Fibroblast of lung (primary cell): Measurements from ENCODE around the gene GIMD1. TPM values are rescaled to one million over a fixed set of nuclear protein-coding genes. Genes with fewer than 3 reads are reported as not detected.

ENCODE experiments used
- DNase-seq, 2 donors: peaks; one replicate each; pipeline versions ENCODE4 v3.0.0 to v3.0.0-alpha.2; 2010; ENCODE audit warnings: low read depth in 2 of 2
- H2AFZ ChIP-seq: 2 replicates; pipeline ENCODE4 v1.5.1; 2012; ENCODE audit warnings: low read length, control low read depth, inconsistent platforms
- H3K27ac ChIP-seq: 2 replicates; pipeline ENCODE4 v1.5.1; 2011; ENCODE audit warnings: low read length, control low read depth; ENCODE audit not compliant: insufficient read depth
- H3K27me3 ChIP-seq: 2 replicates; pipeline ENCODE4 v1.5.1; 2011; ENCODE audit warnings: mild to moderate bottlenecking, low read length; ENCODE audit not compliant: control insufficient read depth, insufficient read depth
- H3K36me3 ChIP-seq: 2 replicates; pipeline ENCODE4 v1.5.1; 2011; ENCODE audit warnings: low read length; ENCODE audit not compliant: control insufficient read depth, insufficient read depth
- H3K4me1 ChIP-seq: 2 replicates; pipeline ENCODE4 v1.5.1; 2011; ENCODE audit warnings: low read length; ENCODE audit not compliant: control insufficient read depth, insufficient read depth; ENCODE audit errors: extremely low read depth
- H3K4me2 ChIP-seq: 2 replicates; pipeline ENCODE4 v1.5.1; 2011; ENCODE audit warnings: low read length, control low read depth; ENCODE audit not compliant: insufficient read depth; ENCODE audit errors: extremely low read depth
- H3K4me3 ChIP-seq, 4 experiments: fragments of 200-600 bp in 1 of 4; sonication (generic) in 1 of 4; replicated peaks in 1 of 4; 2 replicates each; pipeline ENCODE4 v1.5.1; 2011 to 2016; ENCODE audit warnings: low read length in 4 of 4, low read depth in 3 of 4, mild to moderate bottlenecking in 3 of 4, control low read depth in 2 of 4, inconsistent platforms in 1 of 4, mixed read lengths in 1 of 4; ENCODE audit not compliant: insufficient read depth in 1 of 4; ENCODE audit errors: control extremely low read depth in 1 of 4
- H3K79me2 ChIP-seq: 2 replicates; pipeline ENCODE4 v1.5.1; 2012; ENCODE audit warnings: mild to moderate bottlenecking, low read length, inconsistent platforms; ENCODE audit not compliant: control insufficient read depth, insufficient read depth
- H3K9ac ChIP-seq: 2 replicates; pipeline ENCODE4 v1.5.1; 2011; ENCODE audit warnings: mild to moderate bottlenecking, low read length, control low read depth; ENCODE audit not compliant: insufficient read depth
- H3K9me3 ChIP-seq: 2 replicates; pipeline ENCODE4 v1.5.1; 2012; ENCODE audit warnings: low read depth, low read length; ENCODE audit not compliant: control insufficient read depth, insufficient read depth
- H4K20me1 ChIP-seq: 2 replicates; pipeline ENCODE4 v1.5.1; 2011; ENCODE audit warnings: low read length; ENCODE audit not compliant: control insufficient read depth, insufficient read depth; ENCODE audit errors: extremely low read depth
- EZH2 ChIP-seq: IDR thresholded peaks from 2 replicates; pipeline ENCODE4 v1.5.1; 2012; ENCODE audit warnings: low read length, control low read depth, mild to moderate bottlenecking; ENCODE audit errors: missing control alignments
- polyA plus RNA-seq, 2 donors: library from polyadenylated mRNA; depleted of rRNA in 1 of 2; stranded (reverse) in 1 of 2; unstranded in 1 of 2; fragments of >200 nt; gene quantifications; 2 replicates each; pipeline ENCODE4 v1.2.1, GENCODE V29; 2011 to 2012; ENCODE audit warnings: missing spikeins in 1 of 2
- total RNA-seq: library from RNA; depleted of rRNA; stranded (reverse); fragments of >200 nt; gene quantifications from 2 replicates; pipeline ENCODE4 v1.2.1, GENCODE V29; 2014
- TF ChIP-seq, protein P1 (sequence below), 2 donors: IDR thresholded peaks in 1 of 2; conservative IDR thresholded peaks in 1 of 2; 1 replicate in 1 of 2; 2 replicates in 1 of 2; pipeline ENCODE4 v1.5.1; 2011 to 2012; ENCODE audit warnings: low read length in 2 of 2, control low read depth in 1 of 2, inconsistent platforms in 1 of 2, low read depth in 1 of 2, mild to moderate bottlenecking in 1 of 2

The GIMD1 gene
- total and polyA plus RNA-seq, 2 donors (not counting 1 experiment from before 2014, with no cell fraction given): not detected

DNA sequence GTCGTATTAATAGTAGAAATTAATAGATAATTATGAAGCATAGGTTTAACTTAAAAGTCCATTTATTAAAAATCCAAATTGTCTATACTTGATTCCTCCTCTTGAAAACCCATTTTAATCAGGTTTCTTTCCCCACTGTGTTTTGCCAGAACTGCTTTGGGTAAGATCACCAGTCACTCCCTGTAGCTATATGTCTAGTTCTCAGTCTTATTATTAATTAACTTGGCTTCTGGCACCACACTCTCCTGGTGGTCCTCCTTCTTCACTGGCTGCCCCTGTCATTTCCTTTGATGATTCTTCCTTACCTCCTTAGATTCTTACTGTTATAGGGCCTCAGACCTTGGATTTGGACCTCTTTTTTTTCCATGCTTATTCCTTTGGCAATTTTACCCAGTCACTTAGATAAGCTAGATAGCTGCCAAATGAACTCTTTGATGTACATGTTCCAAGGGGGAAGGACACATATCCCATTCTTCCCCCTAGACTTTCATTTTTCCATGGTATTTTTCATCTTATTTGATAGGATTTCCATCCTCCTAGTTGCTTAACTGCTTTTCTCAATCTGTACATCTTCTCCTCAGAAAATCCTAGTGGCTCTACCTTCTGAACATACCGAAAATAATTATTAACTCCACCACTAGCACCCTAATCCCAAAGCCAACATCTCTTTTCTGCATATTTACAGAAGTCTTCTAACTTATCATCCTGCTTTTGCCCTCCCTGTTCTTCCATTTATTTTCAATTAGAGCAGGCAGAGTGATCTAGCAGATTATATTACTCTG lies 24.5 kb downstream of the GIMD1 start:
- Histone ChIP-seq H3K4me2 (no peak overlapping the region), H3K27me3 (no peaks in the 10 kb centered on the region), H3K4me3 (no peak overlapping the region), H3K9me3 (no peaks in the 10 kb centered on the region), H2AFZ (no peak overlapping the region), H3K79me2 (peaks cover 4% of the 10 kb centered on the region), H3K9ac (no peak overlapping the region), H3K27ac (no peak overlapping the region), H4K20me1 (no peaks in the 10 kb centered on the region), H3K36me3 (no peaks in the 10 kb centered on the region), H3K4me1 (peaks cover 2% of the 10 kb centered on the region)
- TF ChIP-seq, protein P1, sequence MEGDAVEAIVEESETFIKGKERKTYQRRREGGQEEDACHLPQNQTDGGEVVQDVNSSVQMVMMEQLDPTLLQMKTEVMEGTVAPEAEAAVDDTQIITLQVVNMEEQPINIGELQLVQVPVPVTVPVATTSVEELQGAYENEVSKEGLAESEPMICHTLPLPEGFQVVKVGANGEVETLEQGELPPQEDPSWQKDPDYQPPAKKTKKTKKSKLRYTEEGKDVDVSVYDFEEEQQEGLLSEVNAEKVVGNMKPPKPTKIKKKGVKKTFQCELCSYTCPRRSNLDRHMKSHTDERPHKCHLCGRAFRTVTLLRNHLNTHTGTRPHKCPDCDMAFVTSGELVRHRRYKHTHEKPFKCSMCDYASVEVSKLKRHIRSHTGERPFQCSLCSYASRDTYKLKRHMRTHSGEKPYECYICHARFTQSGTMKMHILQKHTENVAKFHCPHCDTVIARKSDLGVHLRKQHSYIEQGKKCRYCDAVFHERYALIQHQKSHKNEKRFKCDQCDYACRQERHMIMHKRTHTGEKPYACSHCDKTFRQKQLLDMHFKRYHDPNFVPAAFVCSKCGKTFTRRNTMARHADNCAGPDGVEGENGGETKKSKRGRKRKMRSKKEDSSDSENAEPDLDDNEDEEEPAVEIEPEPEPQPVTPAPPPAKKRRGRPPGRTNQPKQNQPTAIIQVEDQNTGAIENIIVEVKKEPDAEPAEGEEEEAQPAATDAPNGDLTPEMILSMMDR (conservative IDR thresholded peaks at IDR 0.05 in 1 of 2, IDR thresholded peaks at IDR 0.05 in 1 of 2; ENCODE audit: low read depth in 1 of 2, low read length in 2 of 2): no peak
- no peak for TF ChIP-seq EZH2
- no peak for DNase-seq

DNA sequence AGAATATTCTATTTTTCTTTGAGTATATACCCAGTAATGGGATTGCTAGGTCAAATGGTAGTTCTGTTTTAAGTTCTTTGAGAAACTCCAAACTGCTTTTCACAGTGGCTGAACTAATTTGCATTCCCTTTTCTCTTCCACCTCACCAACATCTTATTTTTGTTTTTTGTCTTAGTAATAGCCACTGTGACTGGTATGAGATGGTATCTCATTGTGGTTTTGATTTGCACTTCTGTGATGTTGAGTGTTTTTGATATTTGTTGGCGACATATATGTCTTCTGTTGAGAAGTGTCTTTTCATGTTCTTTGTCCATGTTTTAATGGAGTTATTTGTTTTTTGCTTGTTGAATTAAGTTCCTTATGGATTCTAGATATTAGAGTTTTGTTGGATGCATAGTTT lies 27.8 kb downstream of the GIMD1 start:
- H3K79me2 ChIP-seq: peaks cover 4% of the 10 kb centered on the region
- H3K9ac ChIP-seq: no peak overlapping the region
- no peaks in the 10 kb centered on the region for H3K9me3 ChIP-seq
- H4K20me1 ChIP-seq: no peaks in the 10 kb centered on the region
- DNase-seq: peak in 1 of 2 donors; percentile 21
- no peak for TF ChIP-seq EZH2
- TF ChIP-seq, protein P1 (conservative IDR thresholded peaks at IDR 0.05 in 1 of 2, IDR thresholded peaks at IDR 0.05 in 1 of 2; ENCODE audit: low read depth in 1 of 2, low read length in 2 of 2): no peak
- H3K27me3 ChIP-seq: no peaks in the 10 kb centered on the region
- H2AFZ ChIP-seq: no peak overlapping the region
- no peak overlapping the region for H3K4me2 ChIP-seq
- no peak overlapping the region for H3K4me3 ChIP-seq
- H3K36me3 ChIP-seq: peaks cover 3% of the 10 kb centered on the region
- peaks cover 2% of the 10 kb centered on the region for H3K4me1 ChIP-seq
- H3K27ac ChIP-seq: no peak overlapping the region

DNA sequence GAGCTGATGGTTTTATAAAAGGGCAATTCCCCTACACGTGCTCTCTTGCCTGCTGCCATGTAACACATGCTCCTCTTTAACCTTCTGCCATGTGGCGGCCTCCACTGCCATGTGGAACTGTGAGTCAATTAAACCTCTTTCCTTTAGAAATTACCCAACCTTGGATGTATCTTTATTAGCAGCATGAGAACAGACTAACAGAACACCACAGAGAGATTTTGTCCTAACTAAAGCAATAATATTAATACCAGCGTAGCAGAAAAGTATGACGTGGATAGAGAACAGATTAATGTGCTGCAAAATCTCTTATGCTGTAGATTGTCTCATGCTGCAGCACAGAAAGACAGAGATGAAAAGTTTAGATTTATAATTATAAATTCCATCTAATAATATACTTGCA lies 29.1 kb downstream of the GIMD1 start:
- Histone ChIP-seq H3K4me1 (no peaks in the 10 kb centered on the region), H3K9ac (no peak overlapping the region), H3K27me3 (no peaks in the 10 kb centered on the region), H3K27ac (no peak overlapping the region), H4K20me1 (no peaks in the 10 kb centered on the region), H3K9me3 (no peaks in the 10 kb centered on the region), H3K4me3 (no peak overlapping the region), H3K79me2 (peaks cover 4% of the 10 kb centered on the region), H2AFZ (no peak overlapping the region), H3K36me3 (peaks cover 3% of the 10 kb centered on the region), H3K4me2 (no peak overlapping the region)
- no peak for DNase-seq
- TF ChIP-seq EZH2: no peak
- TF ChIP-seq, protein P1 (conservative IDR thresholded peaks at IDR 0.05 in 1 of 2, IDR thresholded peaks at IDR 0.05 in 1 of 2; ENCODE audit: low read depth in 1 of 2, low read length in 2 of 2): no peak
